Adrenal gland (tissue), 5 donors: ENCODE results near the gene TCN1.

Source experiments
- CTCF ChIP-seq, 6 experiments: fragments of 450-650 bp in 4 of 6; fragments of 200-600 bp in 2 of 6; sonication (generic) in 1 of 6; IDR thresholded peaks; 1 replicate in 5 of 6; 2 replicates in 1 of 6; pipeline versions ENCODE4 v1.5.1 to v1.8.0; 2016 to 2021; ENCODE audit warnings: antibody characterized with exemption in 6 of 6, mild to moderate bottlenecking in 2 of 6, moderate library complexity in 1 of 6
- POLR2A ChIP-seq, 2 donors: fragments of 450-650 bp; IDR thresholded peaks; one replicate each; pipeline ENCODE4 v1.6.1; 2017; ENCODE audit warnings: antibody characterized with exemption in 2 of 2, mild to moderate bottlenecking in 2 of 2, moderate library complexity in 1 of 2
- donor health status: DM: no; HTN: no; CAD: no.

- TF ChIP-seq CTCF (IDR thresholded peaks at IDR 0.05): no peak
- TF ChIP-seq POLR2A (IDR thresholded peaks at IDR 0.05): no peak
Observed at GRCh38 chr11:59842316-59842715, 24.0 kb downstream of the TCN1 start.
